Stimulated activated CD8-positive, alpha-beta memory T cell treated with anti-CD3 and anti-CD28 coated beads, Interleukin-7, amount 100 ng/mL, for 1 hour (primary cell): Measurements from ENCODE around the gene CD9.

Source experiments
- DNase-seq, 2 donors: peaks; one replicate each; pipeline ENCODE4 v3.0.0-alpha.2; 2020; ENCODE audit warnings: low read depth in 2 of 2

CD9 gene

GRCh38 chr12:6221146-6221545, 20.9 kb downstream of the CD9 start:
- DNase-seq = no peak

GRCh38 chr12:6222078-6222654, 22.0 kb downstream of the CD9 start:
- no peak for DNase-seq

GRCh38 chr12:6223545-6223944, 23.3 kb downstream of the CD9 start:
- no peak for DNase-seq

- DNase-seq = no peak
Observed at GRCh38 chr12:6224550-6224949, 24.4 kb downstream of the CD9 start.

GRCh38 chr12:6225630-6226001, 25.4 kb downstream of the CD9 start:
- no peak for DNase-seq

GRCh38 chr12:6226002-6226678, 25.9 kb downstream of the CD9 start:
- no peak for DNase-seq

- no peak for DNase-seq
Observed at GRCh38 chr12:6226679-6227051, 26.5 kb downstream of the CD9 start.

- no peak for DNase-seq
Observed at GRCh38 chr12:6228535-6229223, 28.5 kb downstream of the CD9 start.

GRCh38 chr12:6229224-6230218, 29.3 kb downstream of the CD9 start:
- DNase-seq = no peak

GRCh38 chr12:6230321-6231110, 30.3 kb downstream of the CD9 start:
- DNase-seq = peak; percentile 45 to 47

- no peak for DNase-seq
Observed at GRCh38 chr12:6231359-6232268, 31.4 kb downstream of the CD9 start.

GRCh38 chr12:6233121-6233971, 33.1 kb downstream of the CD9 start:
- DNase-seq = no peak

- no peak for DNase-seq
Observed at GRCh38 chr12:6234214-6234613, 34.0 kb downstream of the CD9 start.

GRCh38 chr12:6234906-6235305, 34.7 kb downstream of the CD9 start:
- DNase-seq = no peak

GRCh38 chr12:6235499-6235898, 35.3 kb downstream of the CD9 start:
- no peak for DNase-seq

- DNase-seq = no peak
Observed at GRCh38 chr12:6235906-6236640, 35.9 kb downstream of the CD9 start.

- no peak for DNase-seq
Observed at GRCh38 chr12:6236641-6236940, 36.4 kb downstream of the CD9 start.

GRCh38 chr12:6237830-6238229, 37.6 kb downstream of the CD9 start:
- no peak for DNase-seq

GRCh38 chr12:6238875-6239274, 38.7 kb downstream of the CD9 start:
- no peak for DNase-seq
